Ovary (tissue), 3 donors: ENCODE data around the gene MKI67.

Experiments
- CTCF ChIP-seq, 3 donors: fragments of 450-650 bp in 2 of 3; fragments of 200-600 bp in 1 of 3; IDR thresholded peaks; one replicate each; pipeline versions ENCODE4 v1.5.1 to v1.8.0; 2016 to 2022; ENCODE audit warnings: antibody characterized with exemption in 3 of 3, mild to moderate bottlenecking in 1 of 3
- POLR2A ChIP-seq: fragments of 450-650 bp; IDR thresholded peaks from one replicate; pipeline ENCODE4 v1.6.1; 2017; ENCODE audit warnings: antibody characterized with exemption, mild to moderate bottlenecking, moderate library complexity
- donor health status: DM: no; HTN: no; CAD: no.

DNA sequence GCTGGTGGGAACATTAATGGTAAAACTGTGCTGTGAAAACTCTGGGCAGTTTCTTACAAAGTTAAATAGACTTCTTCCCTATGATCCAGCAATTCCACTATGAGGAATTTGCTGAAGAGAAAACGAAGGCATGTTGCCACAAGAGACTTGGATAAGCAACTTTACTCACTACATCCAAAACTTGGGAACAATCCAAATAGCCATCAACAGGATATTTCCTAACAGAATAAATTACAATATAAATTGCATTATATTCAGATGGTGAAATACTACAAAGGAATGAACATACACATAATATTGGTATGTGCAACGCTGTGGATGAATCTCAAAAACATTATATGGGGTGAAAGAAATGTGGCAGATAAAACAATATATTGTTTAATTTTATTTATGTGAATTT, 21.4 kb upstream of the MKI67 start:
- no peak for TF ChIP-seq CTCF (IDR thresholded peaks at IDR 0.05)
- TF ChIP-seq POLR2A, result no peak
